Measurements from ENCODE around the gene TTC7B.

DNA sequence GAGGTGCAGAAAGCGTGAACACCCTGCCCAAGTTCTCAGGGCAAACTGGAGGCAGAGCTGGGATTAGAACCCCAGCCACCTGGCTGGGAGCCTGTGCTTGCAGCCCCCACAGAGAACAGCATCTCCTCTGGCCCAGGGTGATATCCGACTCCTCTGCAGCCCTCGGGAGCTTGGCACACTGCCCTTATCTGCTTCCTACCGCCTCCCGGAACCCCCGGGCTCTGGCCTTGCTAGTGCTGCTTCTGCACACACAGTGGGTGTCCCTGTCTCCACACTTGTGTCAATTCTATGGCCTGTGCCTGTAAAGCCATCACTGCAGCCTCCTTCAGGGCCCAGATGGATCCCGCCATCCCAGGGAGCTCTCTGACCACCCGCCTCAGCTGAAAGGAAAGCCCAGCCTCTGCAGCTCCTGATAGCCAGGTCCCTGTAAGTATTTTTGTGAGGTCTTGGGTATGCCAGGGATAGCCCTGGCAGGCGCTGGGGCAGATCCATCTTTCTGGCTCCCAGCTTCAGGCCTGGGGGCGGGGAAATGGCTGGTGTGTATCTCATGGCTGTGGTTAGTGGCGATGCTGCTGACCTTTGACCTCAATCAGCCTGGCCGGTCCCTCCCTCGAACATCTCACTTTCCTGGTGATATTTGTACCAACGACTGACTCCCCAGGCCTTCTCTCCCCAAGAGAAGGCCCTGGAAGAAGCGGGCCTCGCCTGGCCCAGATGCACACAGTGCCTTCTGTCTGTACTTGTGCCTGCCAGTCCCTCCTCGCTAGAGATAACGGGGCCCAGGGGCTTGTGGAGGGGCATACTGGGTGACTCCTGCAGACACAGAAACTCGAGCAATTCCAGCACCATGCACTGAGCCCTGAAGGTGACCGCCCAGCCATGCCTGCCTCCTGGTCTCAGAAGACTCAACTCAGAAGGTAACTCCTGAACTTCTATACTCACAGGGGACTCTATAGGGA lies 235.6 kb downstream of the TTC7B start:
- TF ChIP-seq, protein P1, sequence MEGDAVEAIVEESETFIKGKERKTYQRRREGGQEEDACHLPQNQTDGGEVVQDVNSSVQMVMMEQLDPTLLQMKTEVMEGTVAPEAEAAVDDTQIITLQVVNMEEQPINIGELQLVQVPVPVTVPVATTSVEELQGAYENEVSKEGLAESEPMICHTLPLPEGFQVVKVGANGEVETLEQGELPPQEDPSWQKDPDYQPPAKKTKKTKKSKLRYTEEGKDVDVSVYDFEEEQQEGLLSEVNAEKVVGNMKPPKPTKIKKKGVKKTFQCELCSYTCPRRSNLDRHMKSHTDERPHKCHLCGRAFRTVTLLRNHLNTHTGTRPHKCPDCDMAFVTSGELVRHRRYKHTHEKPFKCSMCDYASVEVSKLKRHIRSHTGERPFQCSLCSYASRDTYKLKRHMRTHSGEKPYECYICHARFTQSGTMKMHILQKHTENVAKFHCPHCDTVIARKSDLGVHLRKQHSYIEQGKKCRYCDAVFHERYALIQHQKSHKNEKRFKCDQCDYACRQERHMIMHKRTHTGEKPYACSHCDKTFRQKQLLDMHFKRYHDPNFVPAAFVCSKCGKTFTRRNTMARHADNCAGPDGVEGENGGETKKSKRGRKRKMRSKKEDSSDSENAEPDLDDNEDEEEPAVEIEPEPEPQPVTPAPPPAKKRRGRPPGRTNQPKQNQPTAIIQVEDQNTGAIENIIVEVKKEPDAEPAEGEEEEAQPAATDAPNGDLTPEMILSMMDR (IDR thresholded peaks at IDR 0.05) = no peak
- TF ChIP-seq POLR2A (IDR thresholded peaks at IDR 0.05) (no peak), POLR2AphosphoS5 (IDR thresholded peaks at IDR 0.05) (no peak)

Data from prostate gland (tissue), 2 donors.